G401 (cell line): Measurements from ENCODE around the gene CAMTA1. TPM values are rescaled to one million over a fixed set of nuclear protein-coding genes. Genes with fewer than 3 reads are reported as not detected.

ENCODE experiments used
- DNase-seq: peaks from one replicate; pipeline ENCODE4 v3.0.0-alpha.2; 2015; ENCODE audit warnings: low spot score
- in situ Hi-C: cut with HindIII; loops from 2 replicates; pipeline ENCODE4 v1.10.0; 2016; ENCODE audit warnings: low sequenced_read_pairs, mixed read lengths
- total RNA-seq: library from RNA; depleted of rRNA; stranded (reverse); fragments of >200 nt; shearing (Covaris generic); gene quantifications from 2 replicates; pipeline ENCODE4 v1.2.3, GENCODE V29; 2014; rRNA removed

CAMTA1 gene
- total RNA-seq, 1 experiment from 2014 or later = 137 TPM

- DNase-seq = no peak
- in situ Hi-C loops = no loop called here
Observed at GRCh38 chr1:7810395-7810794, 1025.1 kb downstream of the CAMTA1 start.

DNA sequence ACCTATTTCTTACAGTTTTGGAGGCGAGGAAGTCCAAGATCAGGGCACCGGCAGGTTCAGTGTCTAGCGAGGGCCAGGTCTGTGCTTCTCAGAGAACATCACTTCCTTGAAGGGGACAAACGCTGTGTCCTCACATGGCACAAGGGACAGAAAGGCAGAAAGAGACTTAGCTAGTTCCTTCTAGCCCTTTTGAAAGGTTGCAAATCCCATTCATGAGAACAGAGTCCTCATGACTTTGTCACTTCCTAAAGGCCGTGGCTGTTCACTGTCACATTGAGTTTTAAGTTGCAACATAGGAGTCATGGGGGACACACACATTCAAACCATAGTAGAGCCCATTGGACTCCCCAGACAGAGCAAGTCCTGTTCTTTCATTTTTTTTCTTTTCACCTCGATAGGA, 1026.2 kb downstream of the CAMTA1 start:
- in situ Hi-C loops = no loop called here
- DNase-seq = no peak

GRCh38 chr1:7813677-7814373, 1028.6 kb downstream of the CAMTA1 start:
- in situ Hi-C loops = no loop called here
- no peak for DNase-seq

Other genes with a start within 250 kb of the CAMTA1 start
- gene NOL9, start 230.9 kb upstream of the CAMTA1 start, total RNA-seq = 26.1 and 33.9 TPM in 2 replicates
- gene TAS1R1, start 230.1 kb upstream of the CAMTA1 start, total RNA-seq = not detected in 2 replicates
- 24.1 and 27.7 TPM in 2 replicates for gene ZBTB48, start 205.5 kb upstream of the CAMTA1 start, total RNA-seq
- gene KLHL21, start 182.6 kb upstream of the CAMTA1 start, total RNA-seq = 39.6 and 44.3 TPM in 2 replicates
- 23.0 and 34.2 TPM in 2 replicates for gene PHF13, start 171.7 kb upstream of the CAMTA1 start, total RNA-seq
- 41.9 and 44.5 TPM in 2 replicates for gene THAP3, start 160.6 kb upstream of the CAMTA1 start, total RNA-seq
- 68.0 and 88.7 TPM in 2 replicates for gene DNAJC11, start 83.6 kb upstream of the CAMTA1 start, total RNA-seq